Measurements from ENCODE around the gene CHKB. TPM values are rescaled to one million over a fixed set of nuclear protein-coding genes. Genes with fewer than 3 reads are reported as not detected.

The CHKB gene
- total RNA-seq, 4 donors from 2014 or later = 47.0 to 71.3 (median 66.4) TPM

GRCh38 chr22:50601669-50602337 lies 19.2 kb upstream of the CHKB start:
- WGBS, 2 donors = 54 to 61% methylated on average over 11 to 12 of the region's 12 CpGs

DNA sequence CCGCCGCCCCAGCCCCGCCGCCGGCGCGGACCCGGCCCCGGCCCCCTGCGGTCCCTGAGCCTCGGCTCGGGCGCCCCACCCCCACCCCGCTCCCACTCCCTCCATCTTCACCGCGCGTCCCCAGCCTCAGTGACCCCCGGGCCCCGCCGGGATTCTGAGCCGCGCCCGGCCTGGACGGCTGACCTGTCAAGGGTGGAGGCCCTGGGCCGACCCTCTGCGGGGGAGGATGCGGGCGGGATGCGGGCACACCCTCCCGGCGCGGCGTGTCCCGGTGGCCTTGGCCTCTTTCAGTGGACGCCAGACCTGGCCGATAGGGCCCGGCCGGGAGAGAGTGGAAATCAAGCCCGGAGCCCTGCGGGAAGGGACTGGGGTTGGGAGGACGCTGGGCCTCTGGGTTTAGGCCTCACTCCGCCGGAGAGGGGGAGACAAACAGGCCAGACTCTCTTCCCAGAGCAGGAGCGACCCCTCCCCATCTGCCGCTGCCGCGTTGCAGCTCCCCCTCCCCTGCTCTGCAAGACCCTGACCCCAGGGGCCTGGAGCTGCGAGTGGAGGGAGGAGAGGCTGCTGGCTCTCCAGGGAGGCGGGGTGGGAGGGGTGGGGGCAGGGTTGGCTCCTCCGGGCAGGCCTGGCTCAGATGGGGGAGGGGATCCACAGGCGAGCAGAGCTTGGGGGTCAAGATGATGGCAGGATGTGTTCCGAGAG lies 18.5 kb upstream of the CHKB start:
- 14 to 22% methylated on average over 23 to 34 of the region's 52 CpGs for WGBS, 2 donors
- no peak for DNase-seq (ENCODE audit: low spot score in 2 of 2)
- H3K4me3 ChIP-seq (ENCODE audit: low read depth, poor library complexity, severe bottlenecking) = no peak overlapping the region
- TF ChIP-seq POLR2A (IDR thresholded peaks at IDR 0.05) (no peak), CTCF (IDR thresholded peaks at IDR 0.05) (no peak)
- intact Hi-C loops (cut with DNase I; ENCODE audit: low total_unique reads) = no loop called here

More at GRCh38 chr22:50601669-50602337, 19.2 kb upstream of the CHKB start:
- intact Hi-C loops (cut with DNase I; ENCODE audit: low total_unique reads) = no loop called here
- DNase-seq (ENCODE audit: low spot score in 2 of 2) = no peak
- no peak overlapping the region for H3K4me3 ChIP-seq (ENCODE audit: low read depth, poor library complexity, severe bottlenecking)
- TF ChIP-seq CTCF (IDR thresholded peaks at IDR 0.05) = no peak
- no peak for TF ChIP-seq POLR2A (IDR thresholded peaks at IDR 0.05)

GRCh38 chr22:50600538-50600937 lies 17.9 kb upstream of the CHKB start, which contains the start of gene MAPK8IP2:
Gene MAPK8IP2 (plus strand): TSS chr22:50600793. CDS start chr22:50600819, 26 bp downstream.
- intact Hi-C loops (cut with DNase I; ENCODE audit: low total_unique reads) = no loop called here

DNA sequence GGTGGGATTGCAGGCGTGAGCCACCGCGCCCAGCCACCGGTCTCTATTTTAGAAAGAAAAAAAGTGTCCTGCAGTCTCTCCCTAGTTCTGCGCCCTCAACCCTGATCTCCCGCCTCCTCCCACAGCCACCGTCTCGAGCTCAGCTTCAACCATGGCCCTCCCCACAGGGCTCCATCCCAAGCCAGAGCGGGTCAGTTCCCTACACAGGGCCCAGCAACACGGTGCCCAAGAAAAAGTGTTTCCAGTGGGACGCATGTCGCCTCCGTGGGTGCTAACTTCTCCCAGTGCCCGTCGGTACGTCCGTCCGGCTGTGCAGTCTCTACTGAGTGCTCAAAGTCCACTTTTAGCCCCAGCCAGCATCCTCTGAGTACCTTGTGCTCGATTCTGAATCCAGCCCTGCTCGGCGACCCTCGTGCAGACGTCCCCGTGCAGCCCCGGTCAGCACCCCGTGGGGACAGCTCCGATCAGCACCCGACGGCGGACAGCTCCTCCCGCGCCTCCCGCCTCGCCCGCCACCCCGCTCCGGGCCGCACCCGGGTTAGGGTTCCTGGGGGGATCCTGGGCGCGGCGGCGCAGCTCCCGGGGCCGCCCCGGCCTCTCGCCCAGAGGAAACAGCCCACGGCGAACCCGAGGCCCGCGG lies 17.3 kb upstream of the CHKB start:
- WGBS, 2 donors = 26 to 27% methylated on average over 29 to 31 of the region's 52 CpGs
- intact Hi-C loops (cut with DNase I; ENCODE audit: low total_unique reads) = no loop called here
- no peak overlapping the region for H3K4me3 ChIP-seq (ENCODE audit: low read depth, poor library complexity, severe bottlenecking)
- no peak for DNase-seq (ENCODE audit: low spot score in 2 of 2)
- TF ChIP-seq POLR2A (IDR thresholded peaks at IDR 0.05) (no peak), CTCF (IDR thresholded peaks at IDR 0.05) (no peak)

More at GRCh38 chr22:50600538-50600937, 17.9 kb upstream of the CHKB start, which contains the start of gene MAPK8IP2:
- H3K4me3 ChIP-seq (ENCODE audit: low read depth, poor library complexity, severe bottlenecking) = no peak within 1 kb of the TSS
- WGBS, 2 donors = 0% methylated on average over 34 of the region's 61 CpGs; no CpG with 5 or more reads in 1 of the 2 donors
- TF ChIP-seq POLR2A (IDR thresholded peaks at IDR 0.05) (no peak), CTCF (IDR thresholded peaks at IDR 0.05) (no peak)
- DNase-seq (ENCODE audit: low spot score in 2 of 2) = no peak

GRCh38 chr22:50597097-50597496 lies 14.4 kb upstream of the CHKB start:
- no peak overlapping the region for H3K4me3 ChIP-seq (ENCODE audit: low read depth, poor library complexity, severe bottlenecking)
- intact Hi-C loops (cut with DNase I; ENCODE audit: low total_unique reads) = no loop called here
- 94 to 99% methylated on average over 5 of the region's 5 CpGs for WGBS, 2 donors
- DNase-seq (ENCODE audit: low spot score in 2 of 2) = no peak
- TF ChIP-seq POLR2A (IDR thresholded peaks at IDR 0.05) = no peak
- no peak for TF ChIP-seq CTCF (IDR thresholded peaks at IDR 0.05)
